NCI-H1048 (cell line): Measurements from ENCODE around the gene SSTR5.
"Not testable (repeated sequence)": the region's sequence is repeated elsewhere in the genome, so short reads cannot be mapped to it uniquely, and the experiment has no call there.

Experiments
- DNase-seq: peaks from one replicate; lab custom pipeline; 2025; lab: John Stamatoyannopoulos, UW

The SSTR5 gene

DNA sequence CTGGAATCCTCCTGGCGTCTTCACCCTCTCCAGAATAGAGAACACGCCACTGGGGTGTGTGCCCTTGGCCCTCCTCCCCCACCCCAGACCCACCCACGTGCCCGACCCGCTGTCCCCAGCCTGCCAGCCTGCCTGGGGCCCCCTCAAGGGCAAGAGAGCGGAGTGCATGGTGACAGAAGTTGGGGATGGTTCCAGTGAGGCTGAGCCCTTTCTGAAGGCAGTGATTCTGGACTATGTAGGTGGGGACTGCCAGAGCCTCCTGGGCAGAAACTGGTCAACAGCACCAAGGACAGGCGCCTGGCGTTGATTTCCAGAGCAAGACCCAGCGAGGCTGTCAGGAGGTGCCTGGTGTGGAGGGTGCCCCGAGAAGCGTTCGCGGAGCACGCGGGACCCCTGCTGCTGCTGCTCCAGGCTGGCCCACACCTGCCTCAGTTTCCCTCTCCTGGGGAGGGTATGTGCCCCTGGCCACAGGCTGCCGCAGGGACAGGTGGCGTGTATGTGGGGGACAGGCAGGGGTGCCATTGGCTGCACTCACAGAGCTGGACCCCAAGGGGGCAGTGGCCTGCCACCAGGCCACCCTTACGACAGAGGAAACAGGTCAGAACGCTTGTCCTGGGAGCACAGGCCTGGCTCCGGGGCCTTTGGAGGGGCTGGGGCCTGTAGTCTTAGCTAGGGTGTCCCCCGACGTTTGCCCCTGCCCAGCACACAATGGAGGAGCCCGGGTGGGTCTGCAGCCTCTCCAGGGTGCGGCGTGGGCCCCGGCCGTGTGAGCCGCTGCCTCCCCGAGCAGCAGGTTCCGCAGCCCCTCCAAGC is 1.2 kb downstream of the SSTR5 start:
- no peak for DNase-seq

DNA sequence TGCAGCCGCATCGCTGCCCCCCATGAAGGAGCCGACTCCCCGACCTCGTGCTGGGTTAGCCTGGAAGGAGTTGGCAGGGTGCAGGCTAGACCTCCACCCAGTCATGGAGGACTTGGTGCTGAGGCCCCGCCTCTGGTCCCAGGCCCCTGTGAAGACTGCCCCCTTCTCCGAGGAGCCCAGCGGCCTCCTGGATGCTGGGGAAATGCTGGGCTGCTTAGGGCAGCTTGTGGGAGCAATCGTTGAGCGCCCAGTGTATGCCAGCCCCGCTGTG is 1.8 kb downstream of the SSTR5 start:
- no peak for DNase-seq

DNA sequence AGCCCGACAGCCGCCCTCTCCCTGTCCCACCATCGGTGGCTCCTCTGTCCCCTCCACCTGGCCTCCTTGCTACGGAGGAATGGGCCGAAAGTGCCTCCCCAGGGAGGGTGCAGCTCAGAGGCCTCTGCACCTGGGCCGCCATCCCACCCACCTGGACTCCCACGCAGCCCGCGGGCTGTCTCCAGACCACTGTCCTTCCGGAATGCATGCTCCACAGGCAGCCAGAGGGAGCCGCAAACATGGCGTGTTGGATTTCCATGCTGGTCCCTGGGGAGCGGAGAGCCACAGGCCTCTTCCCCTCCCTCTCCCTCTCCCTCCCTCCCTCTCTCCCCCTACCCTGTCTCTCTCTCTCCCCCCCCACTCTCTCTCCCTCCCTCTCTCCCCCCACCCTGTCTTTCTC is 3.0 kb downstream of the SSTR5 start:
- no peak for DNase-seq

DNA sequence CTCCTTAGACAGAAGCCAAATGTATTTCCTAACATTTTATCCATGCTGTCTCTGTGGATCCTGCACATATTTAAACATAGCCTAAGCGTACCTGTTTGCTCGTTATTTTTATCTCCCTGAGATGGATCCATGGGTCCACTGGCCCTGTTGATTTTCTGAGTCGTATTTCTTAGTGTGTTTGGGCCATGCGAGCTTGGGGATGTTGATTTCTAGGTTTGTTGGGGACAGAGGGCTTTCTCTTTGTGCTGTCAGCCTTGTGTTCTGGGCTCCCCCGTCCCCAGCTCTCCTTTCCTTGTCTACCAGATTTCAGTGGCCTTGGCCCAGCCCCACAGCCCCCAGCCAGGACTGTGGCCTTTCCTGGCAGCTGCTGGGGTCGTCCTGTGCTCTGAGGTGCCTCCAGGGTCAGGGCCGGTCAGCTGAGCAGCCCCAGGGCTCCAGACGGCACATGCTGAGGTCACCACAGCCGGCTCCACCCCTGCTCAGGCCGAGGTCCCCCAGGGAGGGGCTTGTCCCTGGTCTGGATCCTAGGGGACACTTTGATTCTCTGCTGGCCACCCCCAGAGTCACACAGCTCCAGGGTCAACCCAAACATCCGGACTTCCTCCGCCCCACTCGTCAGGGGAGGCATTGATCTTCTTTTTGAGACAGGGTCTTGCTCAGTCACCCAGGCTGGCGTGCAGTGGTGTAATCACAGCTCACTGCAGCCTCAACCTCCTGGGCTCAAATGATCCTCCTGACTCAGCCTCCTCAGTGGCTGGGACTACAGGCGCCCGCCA is 4.4 kb downstream of the SSTR5 start:
- DNase-seq: no peak

DNA sequence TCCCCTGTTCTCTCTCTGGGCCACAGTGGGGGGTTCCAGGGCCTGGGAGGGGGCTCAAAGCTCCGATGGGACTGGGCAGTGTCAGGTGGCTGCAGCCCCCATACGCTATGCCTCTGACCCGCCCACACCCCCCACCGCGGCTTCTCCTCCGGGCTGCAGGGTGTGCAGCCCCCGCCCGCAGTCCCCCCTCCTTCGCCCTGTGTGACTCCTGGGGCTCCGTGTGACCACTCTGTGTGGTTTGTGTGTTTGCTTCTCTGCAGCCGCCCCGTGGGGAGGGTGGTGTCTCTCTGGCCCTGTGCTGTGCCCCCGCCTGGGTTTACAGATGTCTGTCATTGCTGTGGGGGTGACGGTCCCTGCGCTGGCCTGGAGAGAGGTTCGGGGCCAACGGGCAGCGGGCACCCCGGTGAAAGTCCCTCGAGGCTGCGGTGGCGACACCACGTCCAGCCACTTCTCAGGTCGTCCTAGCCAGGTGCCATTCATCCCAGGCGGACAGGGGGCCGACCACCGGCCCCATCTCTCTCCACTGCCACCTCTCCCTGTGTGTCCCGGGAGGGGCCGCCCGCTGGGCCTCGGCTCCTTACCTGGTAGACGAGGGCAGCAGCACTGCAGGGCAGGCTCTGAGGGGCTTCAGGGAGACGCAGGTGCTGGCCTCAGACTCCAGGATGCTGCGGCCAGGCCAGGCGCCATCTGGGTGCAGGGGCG is 5.5 kb downstream of the SSTR5 start:
- no peak for DNase-seq

DNA sequence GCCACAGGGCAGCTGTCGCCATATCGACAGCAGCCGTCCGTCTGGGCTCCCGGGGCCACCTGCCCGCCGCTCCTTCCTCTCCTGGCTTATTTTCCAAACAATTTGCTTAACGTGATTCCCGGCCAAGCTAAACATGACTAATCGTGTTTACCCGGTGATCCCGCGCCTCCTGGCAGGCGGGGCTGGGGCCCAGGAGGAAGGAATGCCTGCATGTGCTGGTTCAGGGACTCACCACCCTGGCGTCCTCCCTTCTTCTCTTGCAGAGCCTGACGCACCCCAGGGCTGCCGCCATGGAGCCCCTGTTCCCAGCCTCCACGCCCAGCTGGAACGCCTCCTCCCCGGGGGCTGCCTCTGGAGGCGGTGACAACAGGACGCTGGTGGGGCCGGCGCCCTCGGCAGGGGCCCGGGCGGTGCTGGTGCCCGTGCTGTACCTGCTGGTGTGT is 6.1 kb downstream of the SSTR5 start:
- no peak for DNase-seq

DNA sequence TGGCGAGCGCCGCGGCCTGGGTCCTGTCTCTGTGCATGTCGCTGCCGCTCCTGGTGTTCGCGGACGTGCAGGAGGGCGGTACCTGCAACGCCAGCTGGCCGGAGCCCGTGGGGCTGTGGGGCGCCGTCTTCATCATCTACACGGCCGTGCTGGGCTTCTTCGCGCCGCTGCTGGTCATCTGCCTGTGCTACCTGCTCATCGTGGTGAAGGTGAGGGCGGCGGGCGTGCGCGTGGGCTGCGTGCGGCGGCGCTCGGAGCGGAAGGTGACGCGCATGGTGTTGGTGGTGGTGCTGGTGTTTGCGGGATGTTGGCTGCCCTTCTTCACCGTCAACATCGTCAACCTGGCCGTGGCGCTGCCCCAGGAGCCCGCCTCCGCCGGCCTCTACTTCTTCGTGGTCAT is 6.8 kb downstream of the SSTR5 start:
- DNase-seq: no peak

DNA sequence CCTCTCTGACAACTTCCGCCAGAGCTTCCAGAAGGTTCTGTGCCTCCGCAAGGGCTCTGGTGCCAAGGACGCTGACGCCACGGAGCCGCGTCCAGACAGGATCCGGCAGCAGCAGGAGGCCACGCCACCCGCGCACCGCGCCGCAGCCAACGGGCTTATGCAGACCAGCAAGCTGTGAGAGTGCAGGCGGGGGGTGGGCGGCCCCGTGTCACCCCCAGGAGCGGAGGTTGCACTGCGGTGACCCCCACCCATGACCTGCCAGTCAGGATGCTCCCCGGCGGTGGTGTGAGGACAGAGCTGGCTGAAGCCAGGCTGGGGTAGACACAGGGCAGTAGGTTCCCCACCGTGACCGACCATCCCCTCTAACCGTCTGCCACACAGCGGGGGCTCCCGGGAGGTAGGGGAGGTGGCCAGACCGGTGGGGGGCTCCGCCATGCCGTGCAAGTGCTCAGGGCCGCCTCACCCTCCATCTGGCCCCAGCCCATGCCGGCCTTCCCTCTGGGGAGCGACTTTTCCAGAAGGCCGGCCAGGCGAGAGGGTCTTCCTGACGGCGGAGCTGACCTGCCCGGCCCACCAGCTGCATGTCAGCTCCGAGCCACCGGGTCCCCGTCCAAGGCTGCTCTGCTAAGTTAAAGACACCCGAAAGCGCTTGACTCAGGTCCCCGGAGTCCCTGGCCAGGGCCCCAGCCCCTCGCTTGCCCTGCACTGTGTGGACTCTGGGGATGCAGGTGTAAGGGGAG is 7.4 kb downstream of the SSTR5 start:
- DNase-seq: no peak

DNA sequence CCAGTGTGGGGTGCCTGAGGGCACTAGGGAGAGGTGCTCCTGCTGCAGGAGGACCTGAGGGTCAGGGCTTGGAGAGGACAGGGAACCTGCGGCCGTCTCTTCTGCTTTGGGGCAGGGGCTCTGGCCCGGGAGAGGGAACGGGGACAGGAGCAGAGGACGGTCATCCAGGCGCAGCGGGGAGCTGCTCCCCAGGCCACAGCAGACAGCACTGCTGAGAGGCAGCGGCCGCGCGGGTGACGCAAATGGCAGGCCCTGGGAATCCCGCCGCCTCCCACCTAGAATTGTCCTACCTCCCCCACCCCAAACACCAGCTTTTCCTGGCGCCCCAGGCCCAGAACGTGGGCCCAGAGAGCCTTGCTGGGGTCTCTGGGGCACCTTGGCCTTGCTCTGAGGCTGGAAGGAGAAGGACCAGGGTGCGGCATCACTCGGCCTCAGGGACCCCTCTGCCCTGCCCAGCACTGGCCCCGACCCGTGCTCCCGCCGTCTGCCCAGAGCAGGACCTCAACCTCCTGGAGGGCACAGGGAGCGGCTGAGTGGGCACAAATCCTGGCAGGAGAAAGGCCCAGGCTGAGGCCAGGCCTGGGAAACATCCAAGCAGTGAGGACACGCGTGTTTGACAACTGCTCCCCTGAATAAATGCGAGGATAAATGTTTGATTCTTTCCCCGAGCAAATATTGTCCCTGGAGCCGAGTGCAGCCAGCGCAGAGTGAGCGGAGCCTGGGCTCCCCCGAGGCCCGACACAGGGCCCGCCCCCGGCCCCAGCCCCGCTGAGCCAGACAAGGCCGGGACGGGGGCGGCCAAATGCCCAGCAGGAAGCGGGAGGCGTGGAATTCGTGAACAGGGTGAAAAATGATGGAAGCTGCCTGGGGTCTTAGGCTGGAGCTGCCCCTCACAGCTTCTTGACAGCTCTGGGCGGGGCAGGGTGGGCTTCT is 8.5 kb downstream of the SSTR5 start:
- DNase-seq: no peak

DNA sequence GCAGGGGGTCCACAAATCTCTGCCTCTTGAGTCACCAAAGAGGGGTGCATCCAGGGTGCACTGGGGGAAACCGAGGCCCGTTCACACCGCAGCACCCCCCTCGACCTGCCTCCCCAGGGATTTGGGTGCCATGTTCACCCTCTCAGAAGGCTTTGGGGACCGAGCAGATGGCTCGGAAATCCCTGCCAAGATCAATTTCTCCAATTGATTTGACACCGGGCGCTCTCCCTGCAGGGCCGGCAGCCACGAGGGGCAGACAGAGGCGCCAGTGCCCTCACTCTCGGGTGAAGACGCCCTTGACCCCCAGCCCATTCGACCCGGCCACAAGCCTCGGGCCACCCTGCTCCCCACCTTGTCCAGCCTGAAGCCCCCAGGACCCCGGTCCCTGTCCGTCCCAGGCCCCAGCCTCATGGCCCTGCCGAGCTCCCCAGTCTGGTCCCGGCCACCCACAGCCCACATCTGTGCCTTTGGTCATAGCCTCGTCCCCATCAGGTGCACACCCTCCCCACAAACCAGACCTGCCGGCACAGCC is 9.3 kb downstream of the SSTR5 start:
- no peak for DNase-seq

DNA sequence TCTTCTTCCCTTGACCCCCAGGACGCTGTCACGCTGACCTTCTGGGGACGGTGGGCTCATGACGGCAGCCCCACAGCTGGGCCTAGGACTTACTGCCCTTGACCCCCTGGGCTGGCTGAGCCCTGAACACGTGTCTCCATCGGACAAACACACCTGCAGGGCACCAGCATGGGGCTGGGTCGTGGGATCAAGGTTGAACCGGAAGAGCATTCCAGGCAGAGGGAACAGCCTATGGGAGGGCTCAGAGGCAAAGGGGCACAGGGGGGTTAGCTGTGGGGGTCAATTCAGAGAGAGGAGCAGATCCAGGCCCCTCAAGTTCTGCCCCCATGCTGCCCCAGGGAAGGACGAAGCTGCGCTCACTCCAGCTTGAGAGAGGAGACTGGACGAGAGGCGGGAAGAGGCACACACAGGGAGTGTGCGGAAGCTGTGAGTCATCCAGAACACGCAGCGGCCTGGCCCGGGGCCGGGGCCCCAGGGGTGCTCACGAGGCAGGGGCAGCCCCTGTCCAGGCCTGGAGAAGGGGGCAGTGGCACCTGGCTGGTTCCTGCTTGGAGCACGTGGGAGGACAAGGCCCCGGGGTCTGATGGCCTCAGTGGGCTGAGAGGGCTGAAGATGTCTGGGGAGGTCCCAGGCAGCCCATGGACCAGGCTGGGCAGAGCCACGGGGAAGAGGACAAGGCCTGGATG is 9.9 kb downstream of the SSTR5 start:
- DNase-seq: no peak

DNA sequence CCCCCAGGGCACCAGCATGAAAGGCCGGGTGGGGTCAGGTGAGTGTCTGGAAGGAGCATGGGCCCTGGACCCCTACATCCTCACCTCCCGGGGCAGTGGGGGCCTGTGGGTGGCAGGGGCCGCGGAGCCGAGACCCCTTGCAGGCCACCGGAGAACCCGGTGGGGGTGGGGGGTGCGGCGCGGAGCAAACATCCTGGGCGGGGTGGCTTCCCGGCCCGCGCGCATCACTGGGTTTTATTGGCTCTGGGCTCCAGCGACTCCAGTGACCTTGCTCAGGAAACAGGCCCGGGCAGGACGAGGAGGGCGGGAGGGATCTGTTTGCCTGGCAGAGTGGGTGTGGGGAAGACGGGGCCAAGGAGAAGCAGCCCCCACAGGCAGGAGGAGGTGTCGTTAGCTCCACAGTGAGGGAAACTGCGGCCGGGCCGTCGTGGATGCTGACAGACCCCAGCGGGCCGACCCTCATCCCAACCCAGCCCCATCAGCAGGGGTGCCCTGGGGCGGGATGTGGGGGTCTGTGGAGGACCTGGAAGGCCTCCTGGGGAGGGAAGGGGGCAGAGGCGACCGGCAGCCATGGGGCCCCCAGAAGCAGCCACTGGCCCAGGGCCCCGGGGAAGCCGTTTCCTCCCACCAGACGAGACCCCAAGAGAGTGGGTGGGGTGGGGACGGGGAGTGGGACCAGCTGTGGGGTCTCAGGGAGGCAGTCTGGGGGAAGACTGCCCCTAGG is 10.6 kb downstream of the SSTR5 start:
- no peak for DNase-seq

DNA sequence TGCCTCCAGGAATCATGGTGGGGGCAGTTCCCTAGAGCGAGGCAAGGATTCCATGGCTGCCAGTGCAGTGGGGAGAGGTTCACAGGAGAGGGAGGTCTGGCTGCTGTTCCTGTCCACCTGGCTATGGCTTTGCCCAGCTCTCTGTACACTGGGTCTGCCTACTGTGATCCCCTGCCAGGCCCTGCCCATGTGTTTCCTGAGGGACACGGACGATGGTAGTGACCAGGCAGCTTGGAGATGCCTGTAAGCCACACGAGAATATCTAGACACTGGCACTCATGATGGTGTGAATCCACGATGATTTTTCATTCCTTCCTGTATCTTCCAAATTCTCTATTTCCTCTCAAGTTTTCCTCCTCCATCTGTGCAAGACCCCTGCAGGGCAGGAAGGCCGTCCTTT is 12.4 kb downstream of the SSTR5 start:
- no peak for DNase-seq

DNA sequence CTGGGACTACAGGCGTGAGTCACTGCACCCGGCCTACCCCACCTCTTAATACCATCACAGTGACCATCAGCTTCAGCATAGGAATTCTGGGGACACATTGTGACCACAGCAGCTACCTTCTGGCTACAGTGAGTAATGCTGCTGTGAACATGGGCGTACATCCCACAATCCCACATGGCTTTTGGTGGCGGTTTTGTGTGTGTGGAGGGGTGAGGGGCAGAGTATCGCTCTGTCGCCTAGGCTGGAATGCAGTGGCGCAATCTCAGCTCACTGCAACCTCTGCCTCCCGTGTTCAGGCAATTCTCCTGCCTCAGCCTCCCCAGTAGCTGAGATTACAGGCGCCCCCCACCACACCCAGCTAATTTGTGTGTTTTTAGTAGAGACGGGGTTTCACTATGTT is 13.9 kb downstream of the SSTR5 start:
- not testable (repeated sequence) for DNase-seq

DNA sequence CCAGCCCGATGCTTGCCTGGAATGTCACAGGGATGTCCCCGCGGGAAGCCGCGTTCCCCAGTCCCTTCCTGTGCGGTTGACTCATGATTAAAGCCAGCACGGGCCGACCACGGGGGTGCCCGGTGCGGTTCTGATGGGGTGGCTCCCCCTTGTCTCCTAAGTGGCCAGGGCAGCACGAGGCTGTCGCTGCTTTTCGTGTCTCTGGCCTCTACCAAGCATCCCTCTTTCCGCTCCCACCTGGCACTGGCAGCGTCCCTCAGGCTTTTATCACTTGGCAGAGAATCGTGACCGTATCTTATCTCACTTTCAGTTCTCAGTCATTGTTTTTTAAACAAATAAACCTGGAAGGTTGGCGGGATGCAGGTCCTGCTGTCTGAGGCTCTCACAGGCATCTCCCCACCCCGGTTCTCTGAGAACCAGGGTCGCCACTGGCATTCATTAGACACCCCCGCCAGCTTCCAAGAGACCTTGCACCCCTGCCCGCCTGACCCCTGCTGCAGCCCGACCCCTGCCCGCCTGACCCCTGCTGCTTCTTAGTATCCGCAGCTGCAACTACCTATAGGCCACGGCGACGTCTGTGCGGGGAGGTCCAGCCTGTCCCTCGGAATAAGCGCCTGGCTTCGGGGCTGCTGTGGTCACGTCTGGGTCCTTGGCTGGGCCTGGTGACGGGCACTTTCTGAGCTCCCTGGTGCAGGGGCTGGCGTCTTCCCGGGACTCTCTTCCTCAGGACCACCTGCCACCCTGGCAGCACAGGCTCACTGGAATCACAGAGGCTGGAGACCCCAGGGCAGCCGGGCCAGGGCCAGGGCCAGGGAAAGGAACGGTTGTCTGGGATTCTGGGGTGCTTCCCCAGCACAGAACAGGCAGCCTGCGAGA is 16.0 kb downstream of the SSTR5 start:
- no peak for DNase-seq

DNA sequence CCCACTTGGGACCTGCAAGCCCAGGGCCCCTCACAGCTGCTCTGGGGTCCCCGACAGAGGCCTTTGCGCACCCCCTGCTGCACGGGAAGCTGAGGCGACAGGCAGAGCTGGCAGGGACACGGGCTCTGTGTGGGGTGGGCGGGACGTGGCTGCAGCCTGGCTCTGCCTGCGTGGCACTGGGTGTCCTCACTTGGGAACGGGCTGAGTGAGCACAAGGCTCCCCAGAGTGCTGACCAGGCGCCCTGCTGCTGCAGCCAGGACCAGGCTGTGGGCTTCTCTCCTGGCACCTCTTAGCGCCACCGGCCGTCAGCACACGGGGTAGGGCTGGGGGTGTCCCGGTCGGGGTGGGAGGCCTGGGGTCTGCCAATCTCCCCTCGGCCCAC is 16.9 kb downstream of the SSTR5 start:
- DNase-seq: no peak

DNA sequence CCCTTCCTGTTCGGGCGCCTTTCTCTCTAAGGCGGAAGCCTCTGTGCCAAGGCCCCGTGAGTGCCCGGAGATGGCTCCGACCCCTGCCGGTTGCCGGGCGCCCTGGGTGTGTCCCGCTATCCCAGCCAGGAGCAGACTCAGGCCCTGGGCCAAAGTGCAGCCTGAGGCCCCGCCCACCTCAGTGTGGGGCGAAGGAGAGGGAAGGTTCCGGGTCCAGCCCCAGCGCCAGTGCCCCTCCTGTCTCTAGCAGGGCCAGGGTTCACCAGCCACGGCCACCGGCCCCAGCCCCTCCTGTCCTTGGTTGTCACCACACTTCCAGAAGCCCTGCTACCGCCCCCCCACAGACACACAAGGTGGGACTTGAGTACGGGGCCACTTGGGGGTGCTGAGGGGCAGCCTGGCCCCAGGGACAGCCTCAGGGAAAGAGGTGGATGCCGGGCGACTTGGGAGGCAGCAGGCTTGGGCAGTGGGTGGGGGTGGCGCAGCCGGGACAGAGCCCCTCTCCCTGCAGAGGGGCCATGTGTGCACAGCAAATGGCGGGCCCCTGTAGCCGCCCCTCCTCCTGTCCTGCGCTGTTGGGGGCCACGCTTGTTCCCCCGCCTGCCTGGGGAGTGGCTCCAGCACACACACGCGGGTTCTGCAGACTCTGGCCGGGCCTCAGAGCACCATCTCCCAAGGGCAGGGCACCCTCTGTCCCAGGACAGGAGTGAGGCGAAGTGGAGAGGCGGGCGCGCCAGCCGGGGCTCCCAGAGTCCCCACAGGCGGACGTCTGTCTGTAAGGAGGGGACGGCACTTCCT is 17.5 kb downstream of the SSTR5 start:
- DNase-seq: no peak
